GM10248 (cell line): ENCODE results near the gene NRSN1.

Experiments used
- CTCF ChIA-PET: fragments of 300-600 bp; sonication (Branson Sonifier 250); formaldehyde crosslinking; extraction: SDS; loops from one replicate; lab custom pipeline; 2021; ENCODE audit warnings: antibody characterized with exemption; lab: Yijun Ruan, JAX
- POLR2A ChIA-PET: fragments of 350-650 bp; sonication (Branson Sonifier 250); formaldehyde crosslinking; extraction: SDS; loops from one replicate; lab custom pipeline; 2020; ENCODE audit warnings: antibody characterized with exemption; lab: Yijun Ruan, JAX
- DNase-seq: peaks from one replicate; pipeline ENCODE4 v3.0.0; 2012; ENCODE audit errors: extremely low spot score
- CTCF ChIP-seq: IDR thresholded peaks from 2 replicates; pipeline ENCODE4 v1.5.1; 2012; ENCODE audit warnings: mild to moderate bottlenecking, low read depth; ENCODE audit errors: extremely low read depth, missing control alignments, control extremely low read depth

The NRSN1 gene, protein sequence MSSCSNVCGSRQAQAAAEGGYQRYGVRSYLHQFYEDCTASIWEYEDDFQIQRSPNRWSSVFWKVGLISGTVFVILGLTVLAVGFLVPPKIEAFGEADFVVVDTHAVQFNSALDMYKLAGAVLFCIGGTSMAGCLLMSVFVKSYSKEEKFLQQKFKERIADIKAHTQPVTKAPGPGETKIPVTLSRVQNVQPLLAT

GRCh38 chr6:24125980-24126379 lies at the start of gene NRSN1:
TSS of gene NRSN1 (plus strand) at chr6:24126215. CDS start at chr6:24134328, 8,113 bp downstream.
- no peak for TF ChIP-seq CTCF
- DNase-seq = no peak
- ChIA-PET POLR2A (no interaction called here), CTCF (no interaction called here)

DNA sequence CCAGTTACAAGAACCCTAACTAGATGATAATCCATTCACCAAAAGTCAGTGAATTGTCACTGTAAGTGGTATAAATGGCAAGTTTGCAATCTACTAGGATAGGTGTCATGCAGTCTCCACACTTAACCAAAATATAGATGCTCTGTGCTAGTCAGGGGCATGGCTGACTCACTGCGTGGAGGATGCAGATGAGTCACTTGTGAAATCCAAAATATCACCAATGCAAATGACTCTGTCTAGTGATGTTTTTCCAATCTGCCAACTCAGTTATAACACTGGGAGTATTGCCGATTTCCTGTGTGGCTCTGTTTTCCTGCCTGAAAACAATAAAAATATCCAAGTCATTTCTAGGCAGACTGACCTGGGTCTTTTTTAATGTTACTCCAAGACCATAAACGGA lies 47.8 kb upstream of the NRSN1 start:
- TF ChIP-seq CTCF = no peak
- DNase-seq = no peak
- CTCF ChIA-PET = no interaction called here
- POLR2A ChIA-PET = no interaction called here

GRCh38 chr6:24079076-24079475 lies 46.9 kb upstream of the NRSN1 start:
- no peak for TF ChIP-seq CTCF
- no peak for DNase-seq
- POLR2A ChIA-PET = no interaction called here

DNA sequence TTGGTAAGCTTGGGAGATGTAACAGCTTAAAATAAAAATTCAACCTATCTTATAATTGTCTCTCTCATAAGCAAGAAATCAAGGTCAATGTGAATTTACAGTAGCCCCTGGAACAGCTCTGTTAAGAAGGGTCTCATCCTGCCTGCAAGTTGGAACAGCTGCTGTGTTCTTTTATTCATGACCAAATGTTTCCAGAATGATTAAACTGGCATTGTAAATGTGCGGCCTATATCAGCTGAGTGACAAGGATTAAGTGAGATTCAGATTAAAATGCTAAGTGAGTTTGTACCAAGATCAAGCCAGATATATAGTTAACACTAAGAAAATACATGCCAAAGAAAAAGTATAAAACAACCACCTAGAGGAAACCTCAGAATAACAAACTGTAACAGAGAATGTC lies 45.3 kb upstream of the NRSN1 start:
- no peak for TF ChIP-seq CTCF
- DNase-seq = no peak
- ChIA-PET POLR2A (no interaction called here), CTCF (interaction anchor here (0.9 to 1.9 kb wide), 3 partner anchors 11 to 124 kb away, joined by 3 to 4 read pairs (median 3); no protein-coding TSS in a partner anchor)

More at GRCh38 chr6:24079076-24079475, 46.9 kb upstream of the NRSN1 start:
- CTCF ChIA-PET = no interaction called here

DNA sequence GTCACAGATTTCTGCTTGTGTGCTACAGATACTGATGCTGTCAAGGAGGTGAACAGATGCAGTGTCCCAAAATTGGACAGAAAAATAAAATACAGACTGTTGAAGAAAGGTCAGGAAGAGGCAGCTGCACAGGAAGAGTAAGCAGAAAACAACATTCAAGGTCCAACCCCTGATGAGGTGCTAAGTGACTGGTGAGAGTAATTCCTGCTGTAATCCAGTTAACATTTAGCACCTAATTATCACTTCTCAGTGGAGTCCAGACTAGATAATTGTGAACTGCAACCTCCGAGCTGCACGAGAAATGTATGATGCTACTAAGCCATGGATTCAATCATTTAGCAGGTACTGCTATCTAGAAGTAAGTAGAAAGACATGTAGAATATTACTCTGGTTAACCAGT lies 36.3 kb upstream of the NRSN1 start:
- CTCF ChIA-PET = no interaction called here
- POLR2A ChIA-PET = no interaction called here
- TF ChIP-seq CTCF = no peak
- no peak for DNase-seq

- CTCF ChIA-PET = interaction anchor here (0.8 kb wide), 1 partner anchor 11 kb away, joined by 3 read pairs; no protein-coding TSS in a partner anchor
- no peak for DNase-seq
- POLR2A ChIA-PET = no interaction called here
- no peak for TF ChIP-seq CTCF
These were observed 33.6 kb upstream of the NRSN1 start for GRCh38 chr6:24092407-24092806.

DNA sequence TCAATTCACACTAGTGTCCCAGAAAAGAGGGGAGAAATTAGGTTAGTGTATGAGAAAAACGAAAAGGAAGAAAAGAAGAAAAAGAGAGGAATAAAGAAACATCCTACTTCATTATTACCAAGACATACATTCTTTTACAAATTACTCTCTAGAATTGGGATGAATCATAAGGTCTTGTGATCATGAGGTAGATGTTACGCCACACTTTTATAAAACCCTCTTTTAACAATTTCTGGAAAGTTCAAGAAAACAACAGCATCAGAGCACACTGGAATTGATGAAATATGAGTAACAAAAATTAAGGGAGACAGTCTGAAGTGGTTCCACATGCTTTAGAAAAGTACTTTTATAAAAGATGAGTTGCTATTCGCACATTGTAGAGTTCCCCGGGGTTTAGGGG lies 32.6 kb upstream of the NRSN1 start:
- DNase-seq = no peak
- TF ChIP-seq CTCF = no peak
- POLR2A ChIA-PET = no interaction called here
- CTCF ChIA-PET = no interaction called here
